Gastroesophageal sphincter (tissue), 4 donors: Measurements from ENCODE around the gene SHC4. TPM values are rescaled to one million over a fixed set of nuclear protein-coding genes. Genes with fewer than 3 reads are reported as not detected.

Source experiments
- ATAC-seq: fragments of 150-250 bp; one replicate; pipeline ENCODE4 v1.9.1; 2016; ENCODE audit warnings: mild to moderate bottlenecking, moderate library complexity
- H3K27ac ChIP-seq, 4 donors: fragments of 200-600 bp; sonication (generic) in 3 of 4; 1 replicate in 3 of 4; 2 replicates in 1 of 4; pipeline ENCODE4 v1.5.1; 2016 to 2019
- H3K27me3 ChIP-seq: fragments of 200-600 bp; sonication (generic); one replicate; pipeline ENCODE4 v1.5.1; 2019
- H3K36me3 ChIP-seq, 2 donors: fragments of 200-600 bp; sonication (generic); one replicate each; pipeline ENCODE4 v1.5.1; 2019; ENCODE audit warnings: control low read depth in 1 of 2
- H3K4me1 ChIP-seq, 3 donors: fragments of 200-600 bp; sonication (generic); 1 replicate in 2 of 3; 2 replicates in 1 of 3; pipeline ENCODE4 v1.5.1; 2016 to 2019; ENCODE audit warnings: control low read depth in 2 of 3
- H3K4me3 ChIP-seq, 2 donors: fragments of 200-600 bp; sonication (generic); one replicate each; pipeline ENCODE4 v1.5.1; 2019; ENCODE audit warnings: mild to moderate bottlenecking in 1 of 2, moderate library complexity in 1 of 2
- H3K9me3 ChIP-seq, 3 donors: fragments of 200-600 bp; sonication (generic); one replicate each; pipeline ENCODE4 v1.5.1; 2017 to 2019; ENCODE audit warnings: control low read depth in 2 of 3
- EP300 ChIP-seq: sonication (generic); formaldehyde crosslinking; IDR thresholded peaks from one replicate; pipeline ENCODE4 v1.6.1; 2017; ENCODE audit warnings: antibody characterized with exemption, mild to moderate bottlenecking
- POLR2A ChIP-seq, 2 donors: fragments of 450-650 bp; IDR thresholded peaks; one replicate each; pipeline ENCODE4 v1.6.1; 2017; ENCODE audit warnings: antibody characterized with exemption in 2 of 2, mild to moderate bottlenecking in 2 of 2, moderate library complexity in 1 of 2
- POLR2AphosphoS5 ChIP-seq: sonication (generic); formaldehyde crosslinking; IDR thresholded peaks from one replicate; pipeline ENCODE4 v1.6.1; 2017; ENCODE audit warnings: antibody characterized with exemption
- WGBS, 2 donors: methylation state at CpG; one replicate each; pipeline ENCODE4 v1.1.5; 2018; ENCODE audit warnings: low coverage in 1 of 2; 5-methylcytosine and 5-hydroxymethylcytosine counted together
- total RNA-seq, 4 donors: library from RNA; depleted of rRNA; stranded (reverse); fragments of >200 nt; gene quantifications; one replicate each; pipeline ENCODE4 v1.1.0, GENCODE V29; 2016
- TF ChIP-seq, protein P1 (sequence below), 4 experiments: fragments of 200-600 bp in 2 of 4; fragments of 450-650 bp in 2 of 4; sonication (generic) in 1 of 4; IDR thresholded peaks; one replicate each; pipeline ENCODE4 v1.5.1; 2017 to 2019; ENCODE audit warnings: antibody characterized with exemption in 4 of 4, mild to moderate bottlenecking in 2 of 4, moderate library complexity in 2 of 4

Gene SHC4
- total RNA-seq, 4 donors from 2014 or later = 1.4 to 4.2 (median 2.1) TPM

DNA sequence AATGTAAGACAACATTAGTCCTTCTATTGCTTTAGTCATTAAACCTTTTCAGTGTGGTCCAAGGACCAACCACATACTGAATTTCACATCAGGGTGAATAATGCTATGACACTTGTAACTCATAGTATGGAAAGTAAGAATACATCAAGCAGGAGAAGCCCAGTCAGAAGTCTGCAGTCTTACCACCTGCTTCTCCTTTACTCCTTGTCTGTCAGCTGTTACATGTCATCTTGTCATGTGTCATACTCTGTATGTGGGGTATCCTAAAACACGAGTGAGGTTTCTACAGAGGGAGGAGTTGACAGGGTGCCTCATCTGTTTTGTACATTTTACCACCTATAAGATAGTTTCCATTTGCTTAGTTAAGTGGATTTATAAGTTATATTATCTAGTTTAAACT is 118.6 kb downstream of the SHC4 start:
- TF ChIP-seq POLR2A (IDR thresholded peaks at IDR 0.05) (no peak), EP300 (no peak), POLR2AphosphoS5 (no peak)
- TF ChIP-seq, protein P1, sequence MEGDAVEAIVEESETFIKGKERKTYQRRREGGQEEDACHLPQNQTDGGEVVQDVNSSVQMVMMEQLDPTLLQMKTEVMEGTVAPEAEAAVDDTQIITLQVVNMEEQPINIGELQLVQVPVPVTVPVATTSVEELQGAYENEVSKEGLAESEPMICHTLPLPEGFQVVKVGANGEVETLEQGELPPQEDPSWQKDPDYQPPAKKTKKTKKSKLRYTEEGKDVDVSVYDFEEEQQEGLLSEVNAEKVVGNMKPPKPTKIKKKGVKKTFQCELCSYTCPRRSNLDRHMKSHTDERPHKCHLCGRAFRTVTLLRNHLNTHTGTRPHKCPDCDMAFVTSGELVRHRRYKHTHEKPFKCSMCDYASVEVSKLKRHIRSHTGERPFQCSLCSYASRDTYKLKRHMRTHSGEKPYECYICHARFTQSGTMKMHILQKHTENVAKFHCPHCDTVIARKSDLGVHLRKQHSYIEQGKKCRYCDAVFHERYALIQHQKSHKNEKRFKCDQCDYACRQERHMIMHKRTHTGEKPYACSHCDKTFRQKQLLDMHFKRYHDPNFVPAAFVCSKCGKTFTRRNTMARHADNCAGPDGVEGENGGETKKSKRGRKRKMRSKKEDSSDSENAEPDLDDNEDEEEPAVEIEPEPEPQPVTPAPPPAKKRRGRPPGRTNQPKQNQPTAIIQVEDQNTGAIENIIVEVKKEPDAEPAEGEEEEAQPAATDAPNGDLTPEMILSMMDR (IDR thresholded peaks at IDR 0.05) = no peak
- WGBS, 2 donors = 47% methylated on average over 1 of the region's 1 CpG; no CpG with 5 or more reads in 1 of the 2 donors
- no peak for ATAC-seq
- H3K36me3 ChIP-seq = no peaks in the 10 kb centered on the region
- no peak overlapping the region for H3K27ac ChIP-seq
- no peak overlapping the region for H3K4me3 ChIP-seq
- H3K9me3 ChIP-seq = no peaks in the 10 kb centered on the region
- H3K27me3 ChIP-seq = no peaks in the 10 kb centered on the region
- H3K4me1 ChIP-seq = no peaks in the 10 kb centered on the region

DNA sequence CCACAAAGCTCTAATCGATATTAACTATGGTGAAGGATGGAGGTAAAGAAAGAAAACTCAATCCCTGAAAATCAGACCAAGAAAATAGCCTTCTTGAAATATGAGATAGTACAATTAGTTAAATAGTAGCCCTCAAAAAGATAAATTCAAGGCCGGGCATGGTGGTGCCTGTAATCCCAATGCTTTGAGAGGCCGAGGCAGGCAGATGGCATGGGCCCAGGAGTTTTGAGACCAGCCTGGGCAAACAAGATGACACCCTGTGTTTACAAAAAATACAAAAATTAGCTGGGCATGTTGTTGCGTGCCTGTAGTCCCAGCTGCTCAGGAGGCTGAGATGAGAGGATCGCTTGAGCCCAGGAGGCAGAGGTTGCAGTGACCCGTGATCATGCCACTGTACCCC is 121.2 kb downstream of the SHC4 start:
- Histone ChIP-seq H3K36me3 (no peaks in the 10 kb centered on the region), H3K4me1 (no peaks in the 10 kb centered on the region), H3K9me3 (no peaks in the 10 kb centered on the region), H3K4me3 (no peak overlapping the region), H3K27ac (no peak overlapping the region), H3K27me3 (no peaks in the 10 kb centered on the region)
- 88 to 97% methylated on average over 5 to 6 of the region's 6 CpGs for WGBS, 2 donors
- no peak for ATAC-seq
- TF ChIP-seq POLR2AphosphoS5 = no peak
- TF ChIP-seq, protein P1 (IDR thresholded peaks at IDR 0.05) = no peak
- TF ChIP-seq EP300 = no peak
- no peak for TF ChIP-seq POLR2A (IDR thresholded peaks at IDR 0.05)

DNA sequence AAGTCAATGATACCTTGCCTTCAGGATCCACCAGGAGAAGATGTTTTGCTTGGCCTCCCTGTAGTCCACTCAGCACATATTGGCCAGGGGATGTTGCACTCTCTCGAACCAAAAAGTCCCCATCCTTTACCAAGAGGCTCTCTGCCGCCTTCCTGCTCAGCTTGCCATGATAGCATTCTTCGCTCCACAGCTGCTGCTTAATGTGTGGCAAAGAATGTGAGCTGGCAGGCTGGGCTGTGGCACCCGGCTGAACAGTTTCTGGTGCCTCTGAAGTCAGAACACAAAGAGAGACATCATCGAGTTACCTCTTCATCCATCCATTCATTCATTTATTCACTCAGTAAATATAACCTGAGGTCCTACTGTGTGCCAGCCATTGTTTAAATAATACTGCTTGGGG is 129.0 kb downstream of the SHC4 start:
- peaks cover 0 to 19% (median 0%) of the 10 kb centered on the region in 3 donors for H3K9me3 ChIP-seq
- H3K36me3 ChIP-seq = no peaks in the 10 kb centered on the region
- no peaks in the 10 kb centered on the region for H3K4me1 ChIP-seq
- no peak overlapping the region for H3K4me3 ChIP-seq
- no peaks in the 10 kb centered on the region for H3K27me3 ChIP-seq
- no peak for ATAC-seq
- 89 to 94% methylated on average over 2 to 3 of the region's 5 CpGs for WGBS, 2 donors
- H3K27ac ChIP-seq = no peak overlapping the region
- TF ChIP-seq EP300 = no peak

DNA sequence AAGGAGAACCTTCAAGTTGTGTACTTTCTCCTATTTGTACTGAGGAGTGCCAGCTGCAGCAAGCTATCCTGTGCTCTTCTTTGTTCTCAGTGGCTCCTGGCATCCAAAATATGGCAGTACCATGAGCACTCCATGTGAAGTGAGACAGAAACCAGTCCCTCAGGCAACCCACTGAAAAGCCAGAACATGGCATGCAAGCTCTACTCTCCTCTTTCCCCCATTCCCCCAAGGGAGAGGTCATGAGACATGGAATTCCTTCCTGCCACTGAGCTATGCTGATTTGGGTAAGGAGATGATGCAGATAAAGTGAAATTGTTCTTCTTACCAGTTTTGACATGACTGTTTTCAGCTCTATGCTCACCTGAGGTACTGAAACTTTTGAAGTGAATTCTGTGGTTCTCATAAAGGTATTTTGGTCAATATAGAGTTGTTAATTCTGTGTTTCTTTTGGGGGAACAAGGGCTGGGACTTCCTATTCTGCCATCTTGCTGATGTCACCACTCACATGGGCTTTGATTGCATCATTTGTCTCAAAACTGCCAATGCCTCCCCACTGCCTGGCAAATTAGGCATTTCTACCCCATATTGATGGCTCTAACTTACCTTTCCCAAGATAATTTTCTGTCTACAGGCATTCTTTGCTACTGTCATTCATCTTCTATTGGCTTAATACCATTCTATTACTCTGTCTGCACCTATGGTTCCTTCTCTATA is 130.0 kb downstream of the SHC4 start:
- Histone ChIP-seq H3K27me3 (no peaks in the 10 kb centered on the region), H3K27ac (no peak overlapping the region), H3K36me3 (no peaks in the 10 kb centered on the region), H3K4me3 (no peak overlapping the region), H3K9me3 (peaks cover 0 to 19% (median 0%) of the 10 kb centered on the region in 3 donors), H3K4me1 (no peaks in the 10 kb centered on the region)
- TF ChIP-seq POLR2AphosphoS5 (no peak), EP300 (no peak), POLR2A (IDR thresholded peaks at IDR 0.05) (no peak)
- TF ChIP-seq, protein P1 (IDR thresholded peaks at IDR 0.05) = no peak
- no peak for ATAC-seq

DNA sequence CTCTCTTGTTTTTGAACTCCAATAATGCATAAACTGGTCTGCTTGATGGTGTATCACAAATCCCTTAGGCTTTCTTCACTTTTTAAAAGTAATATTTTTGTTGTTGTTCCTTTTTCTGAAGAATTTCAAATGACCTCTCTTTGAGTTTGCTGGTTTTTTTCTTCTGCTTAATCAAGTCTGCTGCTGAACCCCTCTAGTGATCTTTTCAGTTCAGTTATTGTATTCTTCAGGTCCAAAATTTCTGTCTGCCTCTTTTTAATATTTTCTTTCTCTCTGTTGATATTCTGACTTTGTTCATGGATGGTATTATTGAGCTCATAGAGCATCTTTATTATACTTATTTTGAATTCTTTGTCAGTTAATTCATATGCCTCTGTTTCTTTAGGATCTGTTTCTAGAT is 131.1 kb downstream of the SHC4 start:
- TF ChIP-seq, protein P1 (IDR thresholded peaks at IDR 0.05) = no peak
- TF ChIP-seq POLR2AphosphoS5 (no peak), POLR2A (IDR thresholded peaks at IDR 0.05) (no peak), EP300 (no peak)
- H3K9me3 ChIP-seq = peaks cover 0 to 19% (median 0%) of the 10 kb centered on the region in 3 donors
- no peak overlapping the region for H3K4me3 ChIP-seq
- H3K36me3 ChIP-seq = no peaks in the 10 kb centered on the region
- no peaks in the 10 kb centered on the region for H3K4me1 ChIP-seq
- no peak for ATAC-seq
- H3K27me3 ChIP-seq = no peaks in the 10 kb centered on the region
- H3K27ac ChIP-seq = no peak overlapping the region
